Cardiac fibroblast (primary cell): ENCODE results near the gene RPL5.

Source experiments
- DNase-seq, 2 donors: peaks; one replicate each; pipeline versions ENCODE4 v3.0.0 to v3.0.0-alpha.2; 2010; ENCODE audit warnings: low read depth in 2 of 2
- H3K4me3 ChIP-seq, 2 donors: replicated peaks in 1 of 2; 1 replicate in 1 of 2; 2 replicates in 1 of 2; pipeline ENCODE4 v1.5.1; 2011; ENCODE audit warnings: low read depth in 2 of 2, low read length in 2 of 2, mild to moderate bottlenecking in 2 of 2, moderate library complexity in 1 of 2
- TF ChIP-seq, protein P1 (sequence below): IDR thresholded peaks from one replicate; pipeline ENCODE4 v1.5.1; 2011; ENCODE audit warnings: low read depth, mild to moderate bottlenecking, low read length, inconsistent platforms

RPL5 gene

DNA sequence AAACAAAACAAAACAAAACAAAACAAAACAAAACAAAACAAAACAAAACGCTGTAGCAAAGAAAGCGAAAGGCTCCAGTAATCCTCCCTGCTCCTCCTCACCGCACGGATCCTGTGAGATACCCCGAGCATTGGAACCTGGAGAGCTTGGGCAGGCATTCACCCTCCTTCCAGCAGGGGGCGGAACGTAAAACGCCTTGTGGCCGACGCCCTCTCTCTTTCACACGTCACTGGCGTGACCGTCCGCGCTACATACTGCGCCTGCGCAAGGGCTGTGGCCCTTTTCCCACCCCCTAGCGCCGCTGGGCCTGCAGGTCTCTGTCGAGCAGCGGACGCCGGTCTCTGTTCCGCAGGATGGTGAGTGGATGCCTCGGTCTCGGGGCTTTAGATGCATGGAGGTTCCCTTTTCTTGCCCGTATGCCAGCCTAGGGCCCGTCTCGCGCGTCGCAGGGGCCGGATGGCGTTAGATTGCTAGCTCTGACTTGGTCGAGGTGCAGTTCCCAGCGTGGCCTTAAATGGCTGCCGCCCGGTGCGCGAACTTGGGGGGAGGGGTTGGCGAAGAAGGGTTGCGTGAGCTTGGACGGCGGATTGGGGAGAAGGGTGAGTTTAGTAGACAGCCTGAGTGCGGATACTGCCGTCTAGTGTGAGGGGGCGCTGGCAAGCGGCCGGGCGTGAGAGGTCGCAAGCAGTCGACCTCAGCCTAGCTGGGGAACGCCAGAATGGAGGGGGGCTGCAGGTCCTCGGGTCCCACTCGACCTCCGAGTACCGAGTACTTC is at the start of gene RPL5:
Gene RPL5, plus strand, starts transcription at position 279 of the 775 bp plus-strand sequence. Its CDS starts 75 bp downstream, at position 354.
- DNase-seq, result peak; percentile 98 to 99
- peak within 1 kb of the TSS; percentile 98 for H3K4me3 ChIP-seq
- TF ChIP-seq, protein P1, sequence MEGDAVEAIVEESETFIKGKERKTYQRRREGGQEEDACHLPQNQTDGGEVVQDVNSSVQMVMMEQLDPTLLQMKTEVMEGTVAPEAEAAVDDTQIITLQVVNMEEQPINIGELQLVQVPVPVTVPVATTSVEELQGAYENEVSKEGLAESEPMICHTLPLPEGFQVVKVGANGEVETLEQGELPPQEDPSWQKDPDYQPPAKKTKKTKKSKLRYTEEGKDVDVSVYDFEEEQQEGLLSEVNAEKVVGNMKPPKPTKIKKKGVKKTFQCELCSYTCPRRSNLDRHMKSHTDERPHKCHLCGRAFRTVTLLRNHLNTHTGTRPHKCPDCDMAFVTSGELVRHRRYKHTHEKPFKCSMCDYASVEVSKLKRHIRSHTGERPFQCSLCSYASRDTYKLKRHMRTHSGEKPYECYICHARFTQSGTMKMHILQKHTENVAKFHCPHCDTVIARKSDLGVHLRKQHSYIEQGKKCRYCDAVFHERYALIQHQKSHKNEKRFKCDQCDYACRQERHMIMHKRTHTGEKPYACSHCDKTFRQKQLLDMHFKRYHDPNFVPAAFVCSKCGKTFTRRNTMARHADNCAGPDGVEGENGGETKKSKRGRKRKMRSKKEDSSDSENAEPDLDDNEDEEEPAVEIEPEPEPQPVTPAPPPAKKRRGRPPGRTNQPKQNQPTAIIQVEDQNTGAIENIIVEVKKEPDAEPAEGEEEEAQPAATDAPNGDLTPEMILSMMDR, result peak; percentile 95

DNA sequence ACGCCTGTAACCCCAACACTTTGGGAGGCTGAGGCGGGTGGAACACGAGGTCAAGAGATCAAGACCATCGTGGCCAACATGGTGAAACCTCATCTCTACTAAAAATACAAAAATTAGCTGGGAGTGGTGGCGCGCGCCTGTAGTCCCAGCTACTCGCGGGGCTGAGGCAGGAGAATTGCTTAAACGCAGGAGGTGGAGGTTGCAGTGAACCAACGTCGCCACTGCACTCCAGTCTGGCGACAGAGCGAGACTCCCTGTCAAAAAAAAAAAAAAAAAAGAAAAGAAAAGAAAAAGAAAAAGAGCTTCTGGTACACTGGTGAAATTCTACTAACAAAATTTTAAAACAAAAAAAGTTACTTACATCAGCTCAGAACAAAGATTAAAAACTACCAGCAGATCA is 48.3 kb upstream of the RPL5 start:
- TF ChIP-seq, protein P1, result peak; percentile 2
- peak overlapping the region; percentile 86 to 89 for H3K4me3 ChIP-seq
- peak; percentile 49 to 53 for DNase-seq

DNA sequence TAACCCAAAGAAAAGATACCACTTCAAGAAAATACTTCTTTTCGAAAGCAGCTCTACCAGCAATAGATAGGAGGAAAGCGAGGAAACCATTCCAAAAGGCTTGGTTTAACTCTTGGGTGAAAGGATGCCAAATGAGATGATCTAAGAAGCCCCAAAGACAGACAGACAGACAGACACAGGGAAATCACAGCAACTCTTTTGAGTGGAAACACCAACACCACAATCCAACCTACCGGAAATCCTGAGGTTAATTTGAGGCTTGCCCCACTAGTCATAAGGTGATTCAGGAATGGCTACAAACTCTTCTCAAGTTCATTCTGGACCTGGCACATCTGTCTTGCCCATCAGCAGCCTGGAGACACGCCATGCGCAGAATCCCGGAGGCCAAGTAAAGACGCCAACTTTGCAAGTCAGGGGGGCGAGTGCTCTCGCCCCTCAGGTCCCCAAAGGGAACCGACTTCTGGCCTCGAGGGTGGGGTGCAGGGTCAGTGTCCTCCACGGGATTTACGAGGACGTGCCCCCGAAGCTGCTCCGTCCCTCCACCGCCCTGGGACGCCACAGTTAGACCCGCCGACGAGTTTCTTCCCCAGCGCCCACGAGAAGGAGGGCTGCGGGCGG is 47.7 kb upstream of the RPL5 start:
- H3K4me3 ChIP-seq, result peak overlapping the region; percentile 86 to 89
- TF ChIP-seq, protein P1, result no peak
- peak; percentile 59 to 79 for DNase-seq

DNA sequence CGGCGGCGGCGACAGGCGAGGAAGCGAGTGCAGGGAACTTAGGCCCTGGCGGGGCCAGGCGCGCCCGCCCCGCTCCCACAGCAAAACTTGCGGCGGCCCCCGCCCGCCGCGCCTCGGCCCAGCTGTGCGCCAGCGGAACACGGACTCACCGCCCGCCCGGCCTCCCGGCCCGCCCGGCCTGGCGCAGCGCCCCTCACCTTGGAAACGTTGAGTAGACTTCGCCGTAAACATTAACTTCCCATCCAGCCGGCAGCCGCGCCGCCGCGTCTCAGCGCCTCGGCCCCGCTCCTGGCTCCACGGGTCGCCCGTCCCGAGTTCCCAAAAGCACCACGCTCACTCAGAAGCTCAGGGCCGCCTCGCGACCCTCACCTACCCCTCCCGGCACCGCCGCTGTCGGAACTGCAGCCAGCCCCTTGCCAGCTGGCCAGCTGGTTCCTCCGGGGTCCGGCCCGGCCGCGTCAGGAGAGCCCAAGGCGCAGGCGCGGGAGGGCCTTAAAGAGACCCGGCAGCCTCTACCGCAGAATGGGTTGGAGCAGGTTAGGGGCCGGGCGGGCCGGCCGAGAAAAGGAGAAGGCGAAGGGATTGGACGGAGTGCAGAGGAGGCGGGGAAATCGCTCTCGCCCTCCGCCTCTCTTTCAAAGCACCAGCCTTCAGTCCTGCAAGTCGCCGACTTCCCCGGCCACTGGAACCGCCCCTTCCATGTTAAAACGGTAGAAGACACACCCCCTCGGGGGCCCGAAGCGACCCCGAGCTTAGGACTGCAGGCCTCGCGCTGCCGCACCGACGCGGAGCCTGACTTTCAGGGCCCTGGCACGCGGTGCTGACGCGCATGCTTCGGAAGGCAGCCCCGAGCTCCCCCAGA is 47.0 kb upstream of the RPL5 start, which contains the start of gene EVI5:
Gene EVI5, minus strand, starts transcription at position 470 of the 862 bp plus-strand sequence. CDS start 48,562 bp downstream, outside the sequence.
- H3K4me3 ChIP-seq, result peak within 1 kb of the TSS; percentile 86 to 89
- TF ChIP-seq, protein P1, result peak; percentile 33
- DNase-seq, result peak; percentile 98 to 99

DNA sequence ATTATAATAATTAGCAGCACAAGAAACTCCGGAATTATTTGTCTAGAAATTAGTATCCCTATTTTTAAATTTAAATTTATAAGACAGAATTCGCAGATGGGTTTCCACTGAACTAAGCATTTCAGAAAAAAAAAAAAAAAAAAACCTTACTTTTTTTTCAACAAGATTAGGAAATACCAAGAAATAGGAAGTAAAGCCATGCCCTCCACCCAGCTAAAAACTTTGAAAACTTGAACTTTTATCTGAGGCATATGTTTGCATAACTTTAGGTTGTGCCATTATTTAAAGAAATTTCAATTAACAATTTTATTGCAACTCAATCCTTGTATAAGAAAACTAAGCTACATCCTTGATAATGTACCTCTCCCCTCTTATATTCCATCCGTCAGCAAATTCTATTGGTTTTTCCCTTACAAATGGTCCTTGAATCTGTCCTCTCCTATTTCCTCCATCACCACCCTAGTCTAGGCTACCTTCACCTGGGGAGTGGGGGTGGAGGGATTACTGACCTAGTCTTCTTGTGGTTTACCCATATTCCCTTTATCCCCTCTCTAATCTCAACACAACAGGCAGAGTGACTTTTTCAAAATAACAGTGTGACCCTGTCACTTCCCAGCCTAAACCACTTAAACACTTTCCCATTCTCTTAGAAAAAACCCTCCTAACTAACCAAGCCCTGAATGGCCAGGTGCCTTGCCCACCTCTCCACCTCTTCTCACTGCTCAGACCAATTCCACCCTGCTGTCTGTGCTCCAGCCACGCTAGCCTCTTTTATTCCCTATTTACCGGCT is 45.5 kb upstream of the RPL5 start:
- H3K4me3 ChIP-seq, result no peak overlapping the region
- TF ChIP-seq, protein P1, result no peak
- DNase-seq, result no peak

DNA sequence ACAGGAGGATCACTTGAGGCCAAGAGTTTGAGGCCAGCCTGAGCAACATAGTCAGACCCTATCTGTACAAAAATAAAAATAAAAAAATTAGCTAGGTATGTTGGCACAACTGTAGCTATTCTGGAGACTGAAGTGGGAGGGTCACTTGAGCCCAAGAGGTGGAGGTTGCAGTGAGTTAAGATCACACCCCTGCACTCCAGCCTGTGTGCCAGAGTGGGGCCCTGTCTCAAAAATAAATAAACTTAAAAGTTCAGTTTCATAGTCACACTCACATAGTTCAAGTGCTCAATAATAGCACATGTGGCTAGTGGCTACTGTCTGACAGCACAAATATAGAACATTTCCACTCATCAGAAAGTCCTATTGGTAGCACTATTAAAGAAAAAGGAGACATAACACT is 41.8 kb upstream of the RPL5 start:
- TF ChIP-seq, protein P1, result no peak
- no peak for DNase-seq

More for the DNA sequence above, 41.8 kb upstream of the RPL5 start:
- H3K4me3 ChIP-seq, result no peak overlapping the region
